Endothelial cell of umbilical vein (primary cell): ENCODE results near the gene NAGLU.

ENCODE experiments used
- CTCF ChIP-seq, 2 donors: IDR thresholded peaks; 1 replicate in 1 of 2; 2 replicates in 1 of 2; pipeline ENCODE4 v1.5.1; 2011; ENCODE audit warnings: low read length in 2 of 2, mild to moderate bottlenecking in 2 of 2, moderate library complexity in 2 of 2, control low read depth in 1 of 2, inconsistent platforms in 1 of 2, low read depth in 1 of 2; ENCODE audit not compliant: insufficient read depth in 1 of 2; ENCODE audit errors: extremely low read depth in 1 of 2
- EZH2 ChIP-seq: IDR thresholded peaks from 2 replicates; pipeline ENCODE4 v1.6.1; 2012; ENCODE audit warnings: borderline replicate concordance, low read depth, mild to moderate bottlenecking, moderate library complexity, low read length, inconsistent platforms; ENCODE audit not compliant: severe bottlenecking
- GATA2 ChIP-seq: IDR thresholded peaks from 2 replicates; pipeline ENCODE4 v1.7.0; 2011; ENCODE audit warnings: low read depth, mild to moderate bottlenecking, moderate library complexity, mixed read lengths, low read length; ENCODE audit not compliant: insufficient read length, insufficient read depth
- JUN ChIP-seq: IDR thresholded peaks from 2 replicates; pipeline ENCODE4 v1.6.1; 2011; ENCODE audit warnings: borderline replicate concordance, low read depth; ENCODE audit not compliant: insufficient read length, insufficient read depth
- MAX ChIP-seq: IDR thresholded peaks from 2 replicates; pipeline ENCODE4 v1.6.1; 2011; ENCODE audit not compliant: insufficient read depth, insufficient read length
- MYC ChIP-seq: IDR thresholded peaks from one replicate; pipeline ENCODE4 v1.6.1; 2011; ENCODE audit warnings: mild to moderate bottlenecking, low read depth, low read length
- POLR2A ChIP-seq: IDR thresholded peaks from 2 replicates; pipeline ENCODE4 v1.6.1; 2012; ENCODE audit warnings: low read depth, mild to moderate bottlenecking, control low read depth, low read length
- POLR2AphosphoS5 ChIP-seq: IDR thresholded peaks from 2 replicates; pipeline ENCODE4 v1.6.1; 2012; ENCODE audit warnings: low read depth, mild to moderate bottlenecking, control low read depth, low read length, moderate library complexity; ENCODE audit not compliant: insufficient read depth

- no peak for TF ChIP-seq CTCF (IDR thresholded peaks at IDR 0.05; ENCODE audit: extremely low read depth in 1 of 2, insufficient read depth in 1 of 2, low read depth in 1 of 2, low read length in 2 of 2)
- TF ChIP-seq POLR2A, result no peak
- TF ChIP-seq POLR2AphosphoS5, result no peak
- TF ChIP-seq MYC, result no peak
- no peak for TF ChIP-seq MAX
- TF ChIP-seq JUN, result no peak
- no peak for TF ChIP-seq EZH2
- TF ChIP-seq GATA2, result no peak
Observed at GRCh38 chr17:42579794-42580551, 43.9 kb downstream of the NAGLU start.
